GM21529 (cell line): ENCODE measurements around the gene GTF2I.
A peak's percentile ranks its signal among the peaks of the same experiment; 100 is the strongest.
"Not testable (repeated sequence)": the region's sequence is repeated elsewhere in the genome, so short reads cannot be mapped to it uniquely, and the experiment has no call there.

Experiments
- ATAC-seq: cut with Tn5 transposase; IDR thresholded peaks from one replicate; pipeline ENCODE4 v1.9.1; 2021; ENCODE audit not compliant: unreplicated experiment

GTF2I gene

DNA sequence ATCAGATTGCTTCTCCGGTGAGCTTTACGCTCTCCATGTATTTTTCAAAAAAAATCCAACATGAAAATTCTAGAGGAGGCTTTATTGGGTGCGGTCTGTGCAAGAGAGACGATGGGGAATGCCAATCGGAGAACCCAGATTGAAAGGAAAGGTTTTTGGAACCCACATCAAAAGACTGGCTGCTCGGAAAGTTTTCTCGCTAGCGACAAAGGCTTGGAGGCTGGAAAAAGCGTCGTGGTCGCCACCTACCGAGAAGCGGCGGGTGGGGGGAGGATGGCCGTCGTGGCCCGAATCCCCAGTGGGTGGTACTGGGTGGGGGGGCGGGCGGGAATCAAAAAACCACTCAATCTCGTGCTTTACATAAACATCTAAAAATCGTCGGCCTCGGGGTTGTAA lies 1.1 kb upstream of the GTF2I start:
- no peak for ATAC-seq

GRCh38 chr7:74656837-74657691 lies 454 bp upstream of the GTF2I start:
- ATAC-seq, result peak; percentile 57

DNA sequence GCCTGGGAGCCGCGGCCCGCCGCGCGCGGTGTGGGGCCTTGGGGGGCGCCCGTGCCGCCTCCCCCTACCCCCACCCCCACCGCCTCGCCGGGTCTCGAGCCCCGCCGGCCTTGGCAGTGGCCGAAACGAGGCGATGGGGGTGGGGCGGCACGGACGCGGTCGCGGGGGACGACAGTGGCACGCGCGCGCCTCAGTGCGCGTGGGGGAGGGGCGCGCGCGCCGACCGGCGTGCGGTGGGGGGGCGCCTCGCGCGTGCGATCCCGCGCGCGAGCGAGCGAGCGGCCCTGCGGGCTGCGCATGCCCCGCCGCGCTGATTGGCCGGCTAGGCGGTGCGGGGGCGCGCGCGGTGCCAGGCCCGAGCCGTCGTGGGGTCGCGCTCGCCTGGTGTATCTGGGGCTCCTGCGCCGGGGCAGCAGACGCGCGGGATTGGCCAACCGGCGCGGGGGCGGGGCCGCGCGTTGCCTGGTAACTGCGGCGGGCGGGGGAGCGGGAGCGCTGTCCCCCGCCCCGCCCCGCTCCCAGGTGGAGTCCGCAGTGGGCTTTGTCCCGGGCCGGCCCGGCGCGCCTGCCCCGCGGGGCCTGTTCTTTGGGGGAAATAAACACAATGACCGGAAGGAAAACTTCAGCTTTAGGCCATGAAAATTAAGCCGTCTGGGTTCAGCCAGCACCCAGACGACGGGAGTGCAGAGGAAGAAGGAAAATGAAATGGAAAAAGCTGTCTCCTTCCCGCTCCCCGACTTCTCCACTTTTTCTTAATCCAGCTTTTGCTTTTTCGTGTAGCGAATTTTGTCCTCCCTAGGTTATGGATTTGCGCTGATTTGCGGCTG lies 873 bp downstream of the GTF2I start:
- ATAC-seq, result peak; percentile 46

GRCh38 chr7:74660202-74660601 lies 2.7 kb downstream of the GTF2I start:
- not testable (repeated sequence) for ATAC-seq

DNA sequence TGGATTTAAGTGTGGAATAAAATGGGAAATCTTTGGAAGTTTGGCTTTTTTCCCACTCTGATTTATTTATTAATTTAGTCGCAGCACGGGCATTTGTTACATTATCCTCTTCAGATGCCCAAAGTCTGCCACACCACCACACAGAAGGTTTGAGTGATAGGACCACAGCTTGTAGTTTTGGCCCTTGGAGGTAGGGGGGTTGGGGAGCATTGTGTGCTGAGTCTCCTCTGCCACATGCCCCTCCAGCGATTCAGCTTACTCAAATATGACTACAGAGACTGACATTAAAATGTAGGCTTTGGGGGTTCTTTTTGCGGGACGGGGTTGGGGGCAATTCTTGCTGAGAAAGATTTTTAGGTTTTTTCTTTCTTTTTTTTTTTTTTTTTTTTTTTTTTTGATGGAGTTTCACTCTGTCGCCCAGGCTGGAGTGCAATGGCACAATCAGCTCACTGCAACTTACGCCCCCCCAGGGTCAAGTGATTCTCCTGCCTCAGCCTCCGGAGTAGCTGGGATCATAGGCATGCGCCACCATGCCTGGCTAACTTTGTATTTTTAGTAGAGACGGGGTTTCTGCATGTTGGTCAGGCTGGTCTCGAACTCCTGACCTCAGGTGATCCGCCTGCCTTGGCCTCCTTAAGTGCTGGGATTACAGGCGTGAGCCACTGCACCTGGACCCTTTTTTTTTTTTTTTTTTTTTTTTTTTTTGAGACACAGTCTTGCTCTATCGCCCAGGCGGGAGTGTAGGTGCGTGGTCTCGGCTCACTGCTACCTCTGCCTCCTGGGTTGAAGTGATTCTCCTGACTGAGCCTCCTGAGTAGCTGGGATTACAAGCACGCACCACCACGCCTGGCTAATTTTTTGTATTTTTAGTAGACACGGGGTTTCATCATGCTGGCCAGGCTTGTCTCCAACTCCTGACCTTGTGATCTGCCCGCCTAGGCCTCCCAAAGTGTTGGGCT lies 4.6 kb downstream of the GTF2I start:
- not testable (repeated sequence) for ATAC-seq

GRCh38 chr7:74665296-74665938 lies 7.9 kb downstream of the GTF2I start:
- ATAC-seq, result no peak

DNA sequence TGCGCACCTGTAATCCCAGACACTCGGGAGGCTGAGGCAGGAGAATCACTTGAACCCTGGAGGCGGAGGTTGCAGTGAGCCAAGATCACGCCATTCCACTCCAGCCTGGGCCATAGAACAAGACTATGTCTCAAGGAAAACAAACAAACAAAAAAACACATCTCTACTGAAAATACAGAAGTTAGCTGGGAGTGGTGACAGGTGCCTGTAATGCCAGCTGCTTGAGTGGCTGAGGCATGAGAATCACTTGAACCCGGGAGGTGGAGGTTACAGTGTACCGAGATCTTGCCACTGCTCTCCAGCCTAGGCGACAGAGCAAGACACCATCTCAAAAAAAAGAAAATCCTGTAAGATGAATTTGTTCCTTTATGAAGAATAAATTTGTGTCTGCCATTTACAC lies 9.5 kb downstream of the GTF2I start:
- not testable (repeated sequence) for ATAC-seq

GRCh38 chr7:74667520-74667919 lies 10.0 kb downstream of the GTF2I start:
- not testable (repeated sequence) for ATAC-seq

DNA sequence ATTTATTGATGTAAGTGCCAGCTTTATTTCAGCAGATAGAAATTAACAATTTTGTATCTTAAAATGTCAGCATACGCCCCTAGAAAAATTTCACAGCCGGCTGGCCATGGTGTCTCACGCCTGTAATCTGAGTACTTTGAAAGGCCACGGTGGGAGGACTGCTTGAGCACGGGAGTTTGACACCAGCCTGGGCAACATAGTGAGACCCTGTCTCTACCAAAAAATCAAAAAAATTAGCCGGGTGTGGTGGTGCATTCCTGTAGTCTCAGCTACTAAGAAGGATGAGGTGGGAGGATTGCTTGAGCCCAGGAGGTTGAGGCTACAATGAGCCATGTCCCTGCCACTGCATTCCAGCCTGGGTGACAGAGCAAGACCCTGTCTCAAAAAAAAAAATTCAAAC lies 14.1 kb downstream of the GTF2I start:
- no peak for ATAC-seq

DNA sequence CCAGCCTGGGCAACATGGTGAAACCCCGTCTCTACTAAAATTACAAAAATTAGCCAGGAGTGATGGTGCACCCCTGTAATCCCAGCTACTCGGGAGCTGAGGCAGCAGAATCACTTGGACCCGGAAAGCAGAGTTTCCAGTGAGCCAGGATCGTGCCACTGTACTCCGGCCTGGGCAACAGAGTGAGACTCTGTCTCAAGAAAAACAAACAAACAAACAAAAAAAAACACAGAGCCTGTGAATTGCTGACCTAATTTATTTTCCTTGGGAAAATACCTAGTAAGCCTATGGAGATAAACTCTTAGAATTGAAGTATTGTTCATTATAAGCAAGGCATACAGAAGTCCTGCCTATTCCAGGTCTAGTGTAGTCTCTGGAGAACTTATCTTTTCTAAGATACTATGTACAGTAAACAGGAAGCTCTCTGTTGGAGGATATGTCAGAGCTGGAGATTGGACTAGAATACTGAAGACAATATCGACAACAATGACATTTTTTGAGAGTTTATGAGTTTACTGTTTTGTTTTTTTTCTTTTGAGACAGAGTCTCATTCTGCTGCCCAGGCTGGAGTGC lies 14.9 kb downstream of the GTF2I start:
- ATAC-seq, result no peak

DNA sequence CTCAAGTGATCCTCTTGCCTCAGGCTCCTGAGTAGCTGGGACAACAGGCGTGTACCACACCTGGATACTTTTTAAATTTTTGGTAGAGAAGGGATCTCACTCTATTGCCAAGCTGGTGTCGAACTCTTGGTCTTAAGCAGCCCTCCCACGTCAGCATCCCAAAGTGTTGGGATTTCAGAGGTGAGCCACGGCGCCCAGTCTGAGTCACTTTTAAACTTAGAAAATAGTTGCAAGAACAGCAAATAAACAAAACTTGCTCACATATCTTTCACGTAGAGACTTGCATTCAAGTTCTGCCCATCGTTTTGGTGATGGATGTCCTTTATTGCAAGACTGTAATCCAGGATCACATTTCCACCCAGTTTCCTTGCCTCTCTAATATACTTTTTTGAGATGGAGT lies 16.6 kb downstream of the GTF2I start:
- ATAC-seq, result no peak

DNA sequence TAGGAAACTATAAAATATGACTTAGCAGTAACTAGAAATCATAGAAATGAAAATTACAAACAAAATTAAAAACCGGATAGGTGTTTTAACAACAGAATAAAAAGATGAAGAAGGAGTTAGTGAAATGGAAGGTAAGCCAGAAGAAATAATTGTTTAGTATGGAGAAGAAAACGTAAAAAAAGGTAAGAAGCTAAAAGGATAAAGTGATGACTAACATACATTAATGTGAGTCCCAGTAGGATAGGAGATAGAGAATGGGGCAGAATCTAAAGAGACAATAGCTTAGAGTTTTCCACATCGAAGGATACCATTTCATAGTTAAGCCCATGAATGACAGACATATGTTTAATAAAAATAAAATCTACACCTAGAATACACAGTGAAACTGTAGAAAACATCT lies 25.3 kb downstream of the GTF2I start:
- ATAC-seq, result no peak

- ATAC-seq, result no peak
These were observed 26.3 kb downstream of the GTF2I start for GRCh38 chr7:74683799-74684198.

DNA sequence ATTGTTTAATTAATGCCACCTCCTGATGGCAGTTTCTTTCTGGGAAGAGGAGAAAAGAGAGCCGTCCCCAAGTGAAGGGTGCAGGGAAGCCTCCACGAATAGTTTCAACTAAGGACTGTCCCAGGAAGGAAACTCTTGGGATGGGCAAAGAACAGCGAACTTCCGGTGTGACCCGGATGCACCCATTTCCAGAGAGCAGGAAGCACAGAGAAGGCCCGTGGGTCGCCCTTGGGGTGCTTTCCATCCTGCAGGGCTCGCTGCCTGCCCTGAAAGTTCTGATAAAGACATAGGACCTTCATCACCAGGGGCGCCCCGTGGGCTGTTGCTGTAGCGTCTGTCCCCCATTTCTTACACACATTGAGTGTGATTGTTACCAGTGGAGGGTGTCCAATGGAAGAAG lies 27.0 kb downstream of the GTF2I start:
- ATAC-seq, result no peak

- no peak for ATAC-seq
These were observed 27.4 kb downstream of the GTF2I start for GRCh38 chr7:74684921-74685320.

DNA sequence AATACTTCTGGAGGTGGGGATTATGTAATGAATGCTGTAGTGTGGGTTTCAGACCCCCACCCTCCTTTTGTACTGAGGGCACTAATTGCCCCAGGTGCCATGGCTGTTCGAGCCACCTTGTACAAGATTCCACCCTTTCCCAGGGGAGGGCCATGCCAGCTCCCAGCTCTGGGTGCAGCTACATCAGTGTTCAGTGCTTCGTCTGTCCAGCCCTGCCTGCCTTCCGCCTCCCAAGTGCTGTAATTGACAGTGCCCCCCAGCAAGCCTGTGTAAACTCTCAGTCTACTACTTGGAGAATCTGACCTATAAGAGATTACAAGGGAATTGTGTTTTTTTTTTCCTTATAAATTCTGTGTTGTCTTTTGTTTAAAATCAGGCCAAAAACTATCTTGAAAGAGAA lies 33.0 kb downstream of the GTF2I start:
- no peak for ATAC-seq

GRCh38 chr7:74704419-74704818 lies 46.9 kb downstream of the GTF2I start:
- ATAC-seq, result not testable (repeated sequence)

GRCh38 chr7:74707238-74707637 lies 49.7 kb downstream of the GTF2I start:
- ATAC-seq, result no peak

GRCh38 chr7:74708569-74709275 lies 51.2 kb downstream of the GTF2I start:
- ATAC-seq, result no peak
